ENCODE results near the gene CCDC112. TPM values are rescaled to one million over a fixed set of nuclear protein-coding genes. Genes with fewer than 3 reads are reported as not detected.

CCDC112 gene
- total and polyA plus RNA-seq, 2 donors (not counting 3 experiments of a cell fraction or from before 2014, with no cell fraction given): 2.4 to 9.6 TPM

DNA sequence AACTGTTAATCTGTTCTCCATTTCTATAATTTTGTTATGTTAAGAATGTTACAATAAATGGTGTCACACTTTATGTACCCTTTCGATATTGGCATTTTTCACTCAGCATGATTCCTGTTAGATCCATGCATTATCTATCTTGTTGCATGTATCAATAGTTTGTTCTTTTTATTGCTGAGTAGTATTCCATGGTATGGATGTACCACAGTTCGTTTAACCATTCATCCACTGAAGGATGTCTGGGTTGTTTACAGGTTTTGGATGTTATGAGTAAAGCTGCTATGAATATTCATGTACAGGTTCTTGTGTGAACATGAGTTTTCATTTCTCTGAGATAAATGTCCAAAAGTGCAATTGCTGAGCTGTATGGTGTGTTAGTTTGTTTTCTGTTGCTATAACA, 26.3 kb upstream of the CCDC112 start:
- H3K4me1 ChIP-seq (ENCODE audit: control insufficient read depth, extremely low read depth, insufficient read depth, low read length): no peaks in the 10 kb centered on the region
- no peak overlapping the region for H3K4me3 ChIP-seq (replicated peaks in 1 of 3; ENCODE audit: insufficient read depth in 1 of 3, low read depth in 1 of 3, low read length in 3 of 3)
- no peaks in the 10 kb centered on the region for H3K79me2 ChIP-seq (ENCODE audit: control insufficient read depth, insufficient read depth, low read length)
- no peaks in the 10 kb centered on the region for H3K27me3 ChIP-seq (ENCODE audit: control insufficient read depth in 2 of 2, insufficient read depth in 2 of 2, low read length in 2 of 2)
- intact Hi-C loops (cut with micrococcal nuclease): no loop called here
- no peak overlapping the region for H2AFZ ChIP-seq (ENCODE audit: low read depth, low read length)
- H3K36me3 ChIP-seq (ENCODE audit: control insufficient read depth in 2 of 2, extremely low read depth in 1 of 2, insufficient read depth in 2 of 2, low read length in 2 of 2): no peaks in the 10 kb centered on the region
- no TSS peak for BruUV-seq (replicated peaks)
- H3K9me1 ChIP-seq (replicated peaks; ENCODE audit: control insufficient read depth, extremely low read depth, insufficient read depth, low read length): no peaks in the 10 kb centered on the region
- H4K20me1 ChIP-seq (replicated peaks; ENCODE audit: control insufficient read depth, extremely low read depth, insufficient read depth, low read length): no peaks in the 10 kb centered on the region
- no peaks in the 10 kb centered on the region for H3K9me3 ChIP-seq (replicated peaks; ENCODE audit: control insufficient read depth, insufficient read depth, low read length)
- no peak for FAIRE-seq
- POLR2A ChIA-PET: no interaction called here
- DNase-seq (ENCODE audit: low read depth, low spot score): no peak
- CTCF ChIA-PET: interaction anchor here (1.8 kb wide), 1 partner anchor 14 kb away, joined by 5 read pairs; no protein-coding TSS in a partner anchor
- H3K9ac ChIP-seq (replicated peaks; ENCODE audit: extremely low read depth, insufficient read depth, low read length): no peak overlapping the region
- no peak overlapping the region for H3K27ac ChIP-seq (ENCODE audit: insufficient read depth, low read depth, low read length)
- no peak overlapping the region for H3K4me2 ChIP-seq (ENCODE audit: insufficient read depth, low read length)
- TF ChIP-seq, protein P1, sequence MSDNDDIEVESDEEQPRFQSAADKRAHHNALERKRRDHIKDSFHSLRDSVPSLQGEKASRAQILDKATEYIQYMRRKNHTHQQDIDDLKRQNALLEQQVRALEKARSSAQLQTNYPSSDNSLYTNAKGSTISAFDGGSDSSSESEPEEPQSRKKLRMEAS (IDR thresholded peaks at IDR 0.05; ENCODE audit: insufficient read depth, insufficient read length): no peak
- TF ChIP-seq, protein P2, sequence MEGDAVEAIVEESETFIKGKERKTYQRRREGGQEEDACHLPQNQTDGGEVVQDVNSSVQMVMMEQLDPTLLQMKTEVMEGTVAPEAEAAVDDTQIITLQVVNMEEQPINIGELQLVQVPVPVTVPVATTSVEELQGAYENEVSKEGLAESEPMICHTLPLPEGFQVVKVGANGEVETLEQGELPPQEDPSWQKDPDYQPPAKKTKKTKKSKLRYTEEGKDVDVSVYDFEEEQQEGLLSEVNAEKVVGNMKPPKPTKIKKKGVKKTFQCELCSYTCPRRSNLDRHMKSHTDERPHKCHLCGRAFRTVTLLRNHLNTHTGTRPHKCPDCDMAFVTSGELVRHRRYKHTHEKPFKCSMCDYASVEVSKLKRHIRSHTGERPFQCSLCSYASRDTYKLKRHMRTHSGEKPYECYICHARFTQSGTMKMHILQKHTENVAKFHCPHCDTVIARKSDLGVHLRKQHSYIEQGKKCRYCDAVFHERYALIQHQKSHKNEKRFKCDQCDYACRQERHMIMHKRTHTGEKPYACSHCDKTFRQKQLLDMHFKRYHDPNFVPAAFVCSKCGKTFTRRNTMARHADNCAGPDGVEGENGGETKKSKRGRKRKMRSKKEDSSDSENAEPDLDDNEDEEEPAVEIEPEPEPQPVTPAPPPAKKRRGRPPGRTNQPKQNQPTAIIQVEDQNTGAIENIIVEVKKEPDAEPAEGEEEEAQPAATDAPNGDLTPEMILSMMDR (IDR thresholded peaks at IDR 0.05; ENCODE audit: extremely low read depth in 1 of 2, insufficient read depth in 1 of 2, low read depth in 1 of 2, low read length in 2 of 2): no peak
- no peak for TF ChIP-seq POLR2A (IDR thresholded peaks at IDR 0.05; ENCODE audit: low read depth, low read length)
- no peak for TF ChIP-seq FOS (IDR thresholded peaks at IDR 0.05; ENCODE audit: borderline replicate concordance, insufficient read depth, low read length)
- dilution Hi-C loops (cut with MboI; ENCODE audit: extremely low pct_ligation_motif_present, low sequenced_read_pairs): loop anchor here (25.0 kb wide), 1 partner anchor 215 kb away; the partner anchor contains the start of gene FEM1C

DNA sequence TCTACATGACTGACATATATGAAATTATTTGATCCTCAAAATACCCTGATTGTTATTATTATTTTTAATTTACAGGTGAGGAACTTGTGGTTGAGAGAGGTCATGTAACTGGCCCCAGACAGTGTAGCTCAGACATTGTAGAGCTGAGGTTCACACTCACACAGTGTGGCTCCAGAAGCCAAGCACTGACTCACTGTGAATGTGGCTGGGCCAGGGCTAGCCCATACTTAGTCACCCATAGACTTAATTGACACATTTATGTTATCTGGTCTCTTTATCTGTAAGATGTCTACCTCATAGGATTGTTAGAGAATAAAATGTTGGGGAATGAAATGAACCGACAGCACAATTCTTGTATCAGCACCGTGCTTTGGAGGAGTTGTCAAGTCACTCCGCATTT, 24.9 kb upstream of the CCDC112 start:
- no peak for DNase-seq (ENCODE audit: low read depth, low spot score)
- FAIRE-seq: no peak
- H4K20me1 ChIP-seq (replicated peaks; ENCODE audit: control insufficient read depth, extremely low read depth, insufficient read depth, low read length): no peaks in the 10 kb centered on the region

More for the DNA sequence above, 24.9 kb upstream of the CCDC112 start:
- intact Hi-C loops (cut with micrococcal nuclease): no loop called here
- Histone ChIP-seq H3K27ac (ENCODE audit: insufficient read depth, low read depth, low read length) (no peak overlapping the region), H3K4me3 (replicated peaks in 1 of 3; ENCODE audit: insufficient read depth in 1 of 3, low read depth in 1 of 3, low read length in 3 of 3) (no peak overlapping the region), H3K4me2 (ENCODE audit: insufficient read depth, low read length) (no peak overlapping the region), H3K27me3 (ENCODE audit: control insufficient read depth in 2 of 2, insufficient read depth in 2 of 2, low read length in 2 of 2) (no peaks in the 10 kb centered on the region), H3K9me3 (replicated peaks; ENCODE audit: control insufficient read depth, insufficient read depth, low read length) (no peaks in the 10 kb centered on the region), H3K4me1 (ENCODE audit: control insufficient read depth, extremely low read depth, insufficient read depth, low read length) (no peaks in the 10 kb centered on the region), H3K79me2 (ENCODE audit: control insufficient read depth, insufficient read depth, low read length) (no peaks in the 10 kb centered on the region), H3K9me1 (replicated peaks; ENCODE audit: control insufficient read depth, extremely low read depth, insufficient read depth, low read length) (no peaks in the 10 kb centered on the region), H3K36me3 (ENCODE audit: control insufficient read depth in 2 of 2, extremely low read depth in 1 of 2, insufficient read depth in 2 of 2, low read length in 2 of 2) (no peaks in the 10 kb centered on the region), H3K9ac (replicated peaks; ENCODE audit: extremely low read depth, insufficient read depth, low read length) (no peak overlapping the region), H2AFZ (ENCODE audit: low read depth, low read length) (no peak overlapping the region)
- TF ChIP-seq GATA2 (IDR thresholded peaks at IDR 0.05; ENCODE audit: insufficient read depth, insufficient read length, low read depth, low read length): peak; percentile 67
- TF ChIP-seq, protein P2 (IDR thresholded peaks at IDR 0.05; ENCODE audit: extremely low read depth in 1 of 2, insufficient read depth in 1 of 2, low read depth in 1 of 2, low read length in 2 of 2): no peak
- CTCF ChIA-PET: interaction anchor here (1.1 to 1.4 kb wide), 2 partner anchors 12 to 253 kb away, joined by 3 to 4 read pairs; no protein-coding TSS in a partner anchor
- POLR2A ChIA-PET: no interaction called here
- dilution Hi-C loops (cut with MboI; ENCODE audit: extremely low pct_ligation_motif_present, low sequenced_read_pairs): loop anchor here (25.0 kb wide), 1 partner anchor 216 kb away; the partner anchor contains the start of gene FEM1C
- BruUV-seq (replicated peaks): no TSS peak

Data from endothelial cell of umbilical vein (primary cell).